Measurements from ENCODE around the gene ZNF22. TPM values are rescaled to one million over a fixed set of nuclear protein-coding genes. Genes with fewer than 3 reads are reported as not detected.
A peak's percentile ranks its signal among the peaks of the same experiment; 100 is the strongest.

Gene ZNF22
- total RNA-seq, 1 experiment from 2014 or later, result 13.9 TPM

- in situ Hi-C loops (cut with HindIII; ENCODE audit: low sequenced_read_pairs), result no loop called here
- DNase-seq (ENCODE audit: low spot score), result peak; percentile 77
Measured at GRCh38 chr10:44974628-44975430, 25.9 kb upstream of the ZNF22 start.

GRCh38 chr10:44975431-44976331 is 25.0 kb upstream of the ZNF22 start:
- in situ Hi-C loops (cut with HindIII; ENCODE audit: low sequenced_read_pairs), result no loop called here
- DNase-seq (ENCODE audit: low spot score), result peak; percentile 42

- DNase-seq (ENCODE audit: low spot score), result no peak
- in situ Hi-C loops (cut with HindIII; ENCODE audit: low sequenced_read_pairs), result no loop called here
Measured at GRCh38 chr10:44976352-44977198, 24.1 kb upstream of the ZNF22 start.

- in situ Hi-C loops (cut with HindIII; ENCODE audit: low sequenced_read_pairs), result no loop called here
Measured at GRCh38 chr10:44977287-44978212, 23.2 kb upstream of the ZNF22 start.

GRCh38 chr10:44978213-44978569 is 22.5 kb upstream of the ZNF22 start:
- in situ Hi-C loops (cut with HindIII; ENCODE audit: low sequenced_read_pairs), result no loop called here
- no peak for DNase-seq (ENCODE audit: low spot score)

More at GRCh38 chr10:44977287-44978212, 23.2 kb upstream of the ZNF22 start:
- no peak for DNase-seq (ENCODE audit: low spot score)

GRCh38 chr10:44978570-44979280 is 22.0 kb upstream of the ZNF22 start, which contains the start of gene DEPP1:
Gene DEPP1 (minus strand): TSS chr10:44978809. CDS start chr10:44978030, 779 bp downstream.
- in situ Hi-C loops (cut with HindIII; ENCODE audit: low sequenced_read_pairs), result no loop called here
- DNase-seq (ENCODE audit: low spot score), result peak; percentile 99

- in situ Hi-C loops (cut with HindIII; ENCODE audit: low sequenced_read_pairs), result no loop called here
- no peak for DNase-seq (ENCODE audit: low spot score)
Measured at GRCh38 chr10:44979281-44980191, 21.2 kb upstream of the ZNF22 start.

- in situ Hi-C loops (cut with HindIII; ENCODE audit: low sequenced_read_pairs), result no loop called here
- no peak for DNase-seq (ENCODE audit: low spot score)
Measured at GRCh38 chr10:44980309-44981171, 20.2 kb upstream of the ZNF22 start.

GRCh38 chr10:44981172-44982113 is 19.3 kb upstream of the ZNF22 start:
- in situ Hi-C loops (cut with HindIII; ENCODE audit: low sequenced_read_pairs), result no loop called here
- peak; percentile 57 for DNase-seq (ENCODE audit: low spot score)

- DNase-seq (ENCODE audit: low spot score), result no peak
Measured at GRCh38 chr10:44982114-44982460, 18.6 kb upstream of the ZNF22 start.

GRCh38 chr10:44982496-44982895 is 18.2 kb upstream of the ZNF22 start:
- DNase-seq (ENCODE audit: low spot score), result no peak
- in situ Hi-C loops (cut with HindIII; ENCODE audit: low sequenced_read_pairs), result no loop called here

More at GRCh38 chr10:44982114-44982460, 18.6 kb upstream of the ZNF22 start:
- in situ Hi-C loops (cut with HindIII; ENCODE audit: low sequenced_read_pairs), result no loop called here

GRCh38 chr10:44983066-44983894 is 17.4 kb upstream of the ZNF22 start:
- in situ Hi-C loops (cut with HindIII; ENCODE audit: low sequenced_read_pairs), result no loop called here
- no peak for DNase-seq (ENCODE audit: low spot score)

GRCh38 chr10:44983895-44984278 is 16.8 kb upstream of the ZNF22 start:
- DNase-seq (ENCODE audit: low spot score), result no peak
- in situ Hi-C loops (cut with HindIII; ENCODE audit: low sequenced_read_pairs), result no loop called here

GRCh38 chr10:44984671-44985101 is 16.0 kb upstream of the ZNF22 start:
- in situ Hi-C loops (cut with HindIII; ENCODE audit: low sequenced_read_pairs), result no loop called here
- no peak for DNase-seq (ENCODE audit: low spot score)

Data from G401 (cell line).